H9 (cell line): ENCODE data around the gene CXorf58. TPM values are rescaled to one million over a fixed set of nuclear protein-coding genes. Genes with fewer than 3 reads are reported as not detected.

Experiments
- DNase-seq: peaks from one replicate; pipeline ENCODE4 v3.0.0-alpha.2; 2017
- H2AFZ ChIP-seq: one replicate; pipeline ENCODE4 v1.6.1; 2013; ENCODE audit warnings: mild to moderate bottlenecking, low read length, control low read depth, moderate library complexity
- H2AK5ac ChIP-seq: 2 replicates; pipeline ENCODE4 v1.6.1; 2013; ENCODE audit warnings: low read length, control low read depth, mixed read lengths; ENCODE audit not compliant: insufficient read length
- H2BK120ac ChIP-seq: one replicate; pipeline ENCODE4 v1.6.1; 2013; ENCODE audit warnings: low read depth, mild to moderate bottlenecking, low read length, control low read depth, inconsistent platforms; ENCODE audit not compliant: poor library complexity, severe bottlenecking
- H2BK12ac ChIP-seq: 2 replicates; pipeline ENCODE4 v1.6.1; 2013; ENCODE audit warnings: low read length, control low read depth, mixed read lengths, low read depth; ENCODE audit not compliant: insufficient read length
- H2BK15ac ChIP-seq: 2 replicates; pipeline ENCODE4 v1.6.1; 2013; ENCODE audit warnings: low read depth, low read length, control low read depth
- H2BK20ac ChIP-seq: one replicate; pipeline ENCODE4 v1.6.1; 2013; ENCODE audit warnings: low read depth, mild to moderate bottlenecking, low read length, control low read depth, inconsistent platforms; ENCODE audit not compliant: poor library complexity, severe bottlenecking
- H2BK5ac ChIP-seq: 2 replicates; pipeline ENCODE4 v1.6.1; 2013; ENCODE audit warnings: low read length, control low read depth, mixed read lengths; ENCODE audit not compliant: insufficient read length
- H3K14ac ChIP-seq: 2 replicates; pipeline ENCODE4 v1.6.1; 2013; ENCODE audit warnings: low read length, control low read depth; ENCODE audit not compliant: insufficient read depth
- H3K18ac ChIP-seq: 2 replicates; pipeline ENCODE4 v1.6.1; 2013; ENCODE audit warnings: low read depth, mild to moderate bottlenecking, mixed read lengths, low read length, control low read depth; ENCODE audit not compliant: insufficient read length
- H3K23ac ChIP-seq: 2 replicates; pipeline ENCODE4 v1.6.1; 2013; ENCODE audit warnings: low read length, control low read depth, mixed read lengths, low read depth; ENCODE audit not compliant: insufficient read length
- H3K23me2 ChIP-seq: 2 replicates; pipeline ENCODE4 v1.6.1; 2013; ENCODE audit warnings: low read depth, mild to moderate bottlenecking, mixed read lengths, low read length, control low read depth; ENCODE audit not compliant: insufficient read length, poor library complexity, severe bottlenecking
- H3K27ac ChIP-seq: 2 replicates; pipeline ENCODE4 v1.5.1; 2013; ENCODE audit warnings: low read length, control low read depth, mixed read lengths, low read depth; ENCODE audit not compliant: insufficient read length
- H3K27me3 ChIP-seq: 2 replicates; pipeline ENCODE4 v1.6.1; 2013; ENCODE audit warnings: low read length, control low read depth, inconsistent platforms; ENCODE audit not compliant: insufficient read depth
- H3K4ac ChIP-seq: 2 replicates; pipeline ENCODE4 v1.6.1; 2013; ENCODE audit warnings: low read depth, mild to moderate bottlenecking, control low read depth, inconsistent platforms, low read length, moderate library complexity
- H3K4me1 ChIP-seq: 2 replicates; pipeline ENCODE4 v1.6.1; 2013; ENCODE audit warnings: low read length, control low read depth, inconsistent platforms; ENCODE audit not compliant: insufficient read depth
- H3K4me2 ChIP-seq: 2 replicates; pipeline ENCODE4 v1.6.1; 2013; ENCODE audit warnings: low read length, control low read depth, mixed read lengths; ENCODE audit not compliant: insufficient read length, insufficient read depth
- H3K56ac ChIP-seq: 2 replicates; pipeline ENCODE4 v1.6.1; 2013; ENCODE audit warnings: low read depth, mild to moderate bottlenecking, mixed read lengths, low read length, control low read depth; ENCODE audit not compliant: insufficient read length
- H3K79me1 ChIP-seq: 2 replicates; pipeline ENCODE4 v1.6.1; 2013; ENCODE audit warnings: low read depth, mild to moderate bottlenecking, moderate library complexity, low read length, control low read depth, inconsistent platforms; ENCODE audit not compliant: insufficient read depth, poor library complexity, severe bottlenecking
- H3K79me2 ChIP-seq: 2 replicates; pipeline ENCODE4 v1.6.1; 2013; ENCODE audit warnings: low read length, control low read depth, inconsistent platforms; ENCODE audit not compliant: insufficient read depth
- H3K9ac ChIP-seq: 2 replicates; pipeline ENCODE4 v1.6.1; 2013; ENCODE audit warnings: low read length, control low read depth, mixed read lengths; ENCODE audit not compliant: insufficient read length; ENCODE audit errors: extremely low read depth
- H3K9me3 ChIP-seq: one replicate; pipeline ENCODE4 v1.6.1; 2013; ENCODE audit warnings: low read depth, low read length, inconsistent platforms; ENCODE audit not compliant: control insufficient read depth
- H3T11ph ChIP-seq: one replicate; pipeline ENCODE4 v1.6.1; 2013; ENCODE audit warnings: mild to moderate bottlenecking, low read length, control low read depth, inconsistent platforms
- H4K20me1 ChIP-seq: one replicate; pipeline ENCODE4 v1.6.1; 2013; ENCODE audit not compliant: control insufficient read depth, insufficient read length, insufficient read depth
- H4K5ac ChIP-seq: 2 replicates; pipeline ENCODE4 v1.6.1; 2013; ENCODE audit warnings: low read depth, mild to moderate bottlenecking, mixed read lengths, low read length, control low read depth; ENCODE audit not compliant: insufficient read length
- H4K8ac ChIP-seq: replicated peaks from 2 replicates; pipeline ENCODE4 v1.6.1; 2013; ENCODE audit warnings: low read length, control low read depth, mixed read lengths, low read depth; ENCODE audit not compliant: insufficient read length
- H4K91ac ChIP-seq: 2 replicates; pipeline ENCODE4 v1.6.1; 2013; ENCODE audit warnings: low read depth, mild to moderate bottlenecking, moderate library complexity, mixed read lengths, low read length, control low read depth; ENCODE audit not compliant: insufficient read length
- H3K27ac Mint-ChIP-seq, 3 experiments: 2 replicates in 2 of 3; 3 replicates in 1 of 3; pipeline ENCODE4 v1.8.0; 2020 to 2021; ENCODE audit warnings: mixed read lengths in 3 of 3, mild to moderate bottlenecking in 1 of 3, moderate library complexity in 1 of 3
- H3K27me3 Mint-ChIP-seq: 2 replicates; pipeline ENCODE4 v1.8.0; 2021; ENCODE audit warnings: low read depth, mild to moderate bottlenecking, moderate library complexity, mixed read lengths
- H3K36me3 Mint-ChIP-seq, 3 experiments: 2 replicates in 2 of 3; 3 replicates in 1 of 3; pipeline ENCODE4 v1.8.0; 2020 to 2021; ENCODE audit warnings: low read depth in 3 of 3, mixed read lengths in 3 of 3; ENCODE audit not compliant: insufficient read depth in 1 of 3
- H3K4me1 Mint-ChIP-seq, 2 experiments: 2 replicates each; pipeline ENCODE4 v1.8.0; 2020; ENCODE audit warnings: mixed read lengths in 2 of 2
- H3K4me3 Mint-ChIP-seq, 2 experiments: 2 replicates in 1 of 2; 3 replicates in 1 of 2; pipeline ENCODE4 v1.8.0; 2020 to 2021; ENCODE audit warnings: mild to moderate bottlenecking in 2 of 2, mixed read lengths in 2 of 2, moderate library complexity in 1 of 2
- H3K9me3 Mint-ChIP-seq, 2 experiments: 2 replicates in 1 of 2; 3 replicates in 1 of 2; pipeline ENCODE4 v1.8.0; 2020; ENCODE audit warnings: mild to moderate bottlenecking in 2 of 2, mixed read lengths in 2 of 2, moderate library complexity in 1 of 2
- CTCF ChIP-seq: fragments of 200-600 bp; sonication (generic); conservative IDR thresholded peaks from 3 replicates; pipeline ENCODE4 v1.8.0; 2021; ENCODE audit warnings: antibody characterized with exemption, mild to moderate bottlenecking
- WGBS: extraction: QIAGEN DNeasy Blood & Tissue Kit; methylation state at CpG from one replicate; pipeline ENCODE4 v1.1.7; 2013; ENCODE audit warnings: missing lambda C conversion rate, low lambda C conversion rate, mixed read lengths; ENCODE audit not compliant: insufficient read length; ENCODE audit errors: extremely low coverage; 5-methylcytosine and 5-hydroxymethylcytosine counted together
- total RNA-seq: library from RNA; stranded (reverse); gene quantifications from 2 replicates; pipeline ENCODE4 v1.2.1, GENCODE V29; 2021

The CXorf58 gene
- total RNA-seq, 1 experiment from 2014 or later = not detected

GRCh38 chrX:23982891-23983290 is 75.1 kb downstream of the CXorf58 start:
- H3K36me3 Mint-ChIP-seq = peaks cover 6 to 27% (median 22%) of the 10 kb centered on the region in 3 experiments; a peak in 6 of 7 replicates
- Histone ChIP-seq H2AK5ac (no peak overlapping the region), H3K56ac (no peak overlapping the region), H4K20me1 (no peaks in the 10 kb centered on the region), H3K79me2 (no peaks in the 10 kb centered on the region), H4K8ac (no peak overlapping the region), H2BK20ac (no peak overlapping the region), H3K4me2 (no peak overlapping the region), H3K23ac (no peak overlapping the region), H2BK5ac (no peak overlapping the region), H3K4me1 (peaks cover 7% of the 10 kb centered on the region; the same call in 1 of the 2 replicates), H2BK15ac (no peak overlapping the region), H2BK120ac (no peak overlapping the region), H4K91ac (no peak overlapping the region), H4K5ac (no peak overlapping the region), H3K9ac (no peak overlapping the region), H3T11ph (no peak overlapping the region), H3K18ac (no peak overlapping the region), H3K27me3 (no peaks in the 10 kb centered on the region), H2BK12ac (no peak overlapping the region), H3K4ac (no peak overlapping the region), H2AFZ (no peak overlapping the region), H3K14ac (no peak overlapping the region), H3K79me1 (no peaks in the 10 kb centered on the region), H3K9me3 (no peaks in the 10 kb centered on the region), H3K27ac (no peak overlapping the region), H3K23me2 (no peaks in the 10 kb centered on the region)
- WGBS = no CpG with 5 or more reads among the region's 1 CpG
- no peak for TF ChIP-seq CTCF
- peaks cover 30 to 39% of the 10 kb centered on the region in 2 experiments for H3K4me1 Mint-ChIP-seq
- no peaks in the 10 kb centered on the region for H3K9me3 Mint-ChIP-seq
- H3K4me3 Mint-ChIP-seq = no peak overlapping the region
- no peaks in the 10 kb centered on the region for H3K27me3 Mint-ChIP-seq
- no peak for DNase-seq
- peak overlapping the region; percentile 4 to 77 (median 9); a peak in 5 of 7 replicates for H3K27ac Mint-ChIP-seq

Other genes starting within 250 kb of the CXorf58 start
- gene PRDX4, start 240.5 kb upstream of the CXorf58 start, total RNA-seq = 256 and 267 TPM in 2 replicates
- gene ACOT9, start 164.7 kb upstream of the CXorf58 start, total RNA-seq = 72.3 and 73.4 TPM in 2 replicates
- gene SAT1, start 124.8 kb upstream of the CXorf58 start, total RNA-seq = 55.2 and 62.2 TPM in 2 replicates
- gene APOO, start 68 bp upstream of the CXorf58 start, total RNA-seq = 86.9 and 95.3 TPM in 2 replicates
- 18.7 and 19.0 TPM in 2 replicates for gene KLHL15, start 119.2 kb downstream of the CXorf58 start, total RNA-seq
- 575 and 598 TPM in 2 replicates for gene EIF2S3, start 146.9 kb downstream of the CXorf58 start, total RNA-seq
- gene ZFX, start 241.7 kb downstream of the CXorf58 start, total RNA-seq = 66.8 and 70.8 TPM in 2 replicates